22Rv1 (cell line): ENCODE measurements around the gene STK11IP.

ENCODE experiments used
- H3K27ac ChIP-seq: fragments of 450-650 bp; 2 replicates; pipeline ENCODE4 v1.5.1; 2017
- ZFX ChIP-seq: fragments of 450-650 bp; IDR thresholded peaks from 2 replicates; pipeline ENCODE4 v1.6.1; 2017; ENCODE audit warnings: antibody characterized with exemption, borderline replicate concordance
- TF ChIP-seq, protein P1 (sequence below): fragments of 450-650 bp; IDR thresholded peaks from 2 replicates; pipeline ENCODE4 v1.5.1; 2017; ENCODE audit warnings: mild to moderate bottlenecking

Gene STK11IP

DNA sequence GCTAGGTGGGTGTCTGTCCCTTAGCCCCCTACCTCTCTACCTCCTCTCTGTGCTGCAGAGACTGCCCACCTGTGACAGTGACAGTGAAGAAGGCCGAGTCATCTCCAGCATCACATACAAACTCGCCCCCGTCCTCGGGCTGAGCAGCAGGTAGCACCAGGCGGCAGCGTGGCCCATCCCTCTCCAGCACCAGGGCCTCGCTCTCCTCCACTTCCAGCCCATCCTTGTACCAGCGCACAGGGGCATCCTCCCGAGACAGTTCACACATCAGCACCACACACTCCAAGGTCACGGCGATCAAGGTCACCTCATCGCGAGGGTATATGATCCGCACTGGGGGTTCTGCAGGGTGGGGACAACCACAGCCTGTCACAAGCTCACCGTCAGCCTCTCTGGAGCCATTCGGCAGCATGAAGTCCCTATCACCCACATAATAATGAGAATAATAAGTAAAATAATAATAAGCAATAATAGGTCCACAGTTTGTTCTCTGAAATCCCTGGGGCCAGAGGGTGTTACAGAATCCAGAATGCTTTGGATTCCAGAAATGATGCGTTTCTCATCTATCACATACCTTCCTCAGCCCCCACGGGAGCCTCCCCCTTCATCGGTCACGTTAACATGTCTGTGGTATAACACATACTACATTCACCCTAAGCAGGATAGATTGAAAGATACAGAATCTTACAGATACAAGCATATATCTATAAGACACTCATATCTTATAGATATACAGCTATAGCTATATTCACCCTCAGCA is 38.3 kb upstream of the STK11IP start:
- TF ChIP-seq, protein P1, sequence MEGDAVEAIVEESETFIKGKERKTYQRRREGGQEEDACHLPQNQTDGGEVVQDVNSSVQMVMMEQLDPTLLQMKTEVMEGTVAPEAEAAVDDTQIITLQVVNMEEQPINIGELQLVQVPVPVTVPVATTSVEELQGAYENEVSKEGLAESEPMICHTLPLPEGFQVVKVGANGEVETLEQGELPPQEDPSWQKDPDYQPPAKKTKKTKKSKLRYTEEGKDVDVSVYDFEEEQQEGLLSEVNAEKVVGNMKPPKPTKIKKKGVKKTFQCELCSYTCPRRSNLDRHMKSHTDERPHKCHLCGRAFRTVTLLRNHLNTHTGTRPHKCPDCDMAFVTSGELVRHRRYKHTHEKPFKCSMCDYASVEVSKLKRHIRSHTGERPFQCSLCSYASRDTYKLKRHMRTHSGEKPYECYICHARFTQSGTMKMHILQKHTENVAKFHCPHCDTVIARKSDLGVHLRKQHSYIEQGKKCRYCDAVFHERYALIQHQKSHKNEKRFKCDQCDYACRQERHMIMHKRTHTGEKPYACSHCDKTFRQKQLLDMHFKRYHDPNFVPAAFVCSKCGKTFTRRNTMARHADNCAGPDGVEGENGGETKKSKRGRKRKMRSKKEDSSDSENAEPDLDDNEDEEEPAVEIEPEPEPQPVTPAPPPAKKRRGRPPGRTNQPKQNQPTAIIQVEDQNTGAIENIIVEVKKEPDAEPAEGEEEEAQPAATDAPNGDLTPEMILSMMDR = no peak
- TF ChIP-seq ZFX = no peak

DNA sequence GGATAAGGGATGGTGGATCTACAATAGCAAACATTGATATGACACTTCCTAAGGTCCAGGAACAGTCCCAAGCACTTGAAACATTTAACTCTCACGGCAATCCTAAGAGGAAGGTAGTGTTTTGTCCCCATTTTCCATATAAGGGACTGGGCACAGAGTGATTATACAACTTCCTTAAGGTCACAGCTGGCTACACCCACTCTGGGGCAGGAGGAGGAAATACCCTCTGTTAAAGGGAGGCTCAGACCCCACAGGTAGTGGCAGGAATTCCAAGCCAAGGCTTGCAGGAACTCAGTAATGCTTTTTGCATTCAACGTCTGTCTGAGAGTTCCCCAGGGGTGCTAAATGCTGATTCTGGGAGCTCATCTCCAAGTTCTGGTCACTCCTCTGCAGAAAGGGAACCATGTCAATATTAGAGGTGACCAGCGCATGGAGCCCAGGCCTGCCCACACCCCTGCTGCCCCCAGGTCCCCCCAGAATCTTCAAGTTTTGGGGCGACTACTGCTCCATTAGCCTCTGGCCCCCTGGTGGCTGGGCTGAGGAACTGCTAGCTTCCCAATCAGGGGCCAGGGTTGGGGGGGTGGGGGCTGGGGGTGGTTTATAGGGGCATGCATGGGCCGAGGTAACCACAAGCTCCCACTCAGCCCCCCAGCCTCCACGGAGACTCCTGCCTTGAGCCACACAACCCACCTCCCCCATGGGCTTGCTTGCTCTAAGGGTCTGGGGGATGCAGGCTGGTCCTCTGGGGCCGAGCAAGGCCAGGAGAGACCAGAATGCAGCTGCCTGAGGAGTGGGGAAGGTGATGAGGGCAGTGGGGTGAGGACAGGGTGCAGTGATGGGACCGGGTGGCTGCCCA is 37.4 kb upstream of the STK11IP start:
- TF ChIP-seq, protein P1 = peak; percentile 89
- TF ChIP-seq ZFX = no peak
- H3K27ac ChIP-seq = no peak overlapping the region

More for the DNA sequence above, 38.3 kb upstream of the STK11IP start:
- H3K27ac ChIP-seq = no peak overlapping the region

DNA sequence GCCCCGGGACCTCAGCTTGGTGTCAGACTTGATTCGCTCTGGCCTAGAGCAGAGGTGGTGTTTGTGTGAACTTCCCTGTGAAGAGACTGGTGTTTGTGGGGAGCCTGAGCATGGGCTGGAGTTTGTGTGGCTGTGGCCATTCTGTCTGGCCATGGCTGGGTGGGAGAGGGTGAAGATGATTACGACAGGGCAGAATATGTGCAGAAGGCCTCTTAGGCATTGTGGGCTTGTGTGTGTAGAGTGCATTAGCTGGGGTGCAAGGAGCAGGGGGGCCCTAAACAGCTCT is 36.8 kb upstream of the STK11IP start:
- no peak overlapping the region for H3K27ac ChIP-seq
- no peak for TF ChIP-seq ZFX
- TF ChIP-seq, protein P1 = no peak

DNA sequence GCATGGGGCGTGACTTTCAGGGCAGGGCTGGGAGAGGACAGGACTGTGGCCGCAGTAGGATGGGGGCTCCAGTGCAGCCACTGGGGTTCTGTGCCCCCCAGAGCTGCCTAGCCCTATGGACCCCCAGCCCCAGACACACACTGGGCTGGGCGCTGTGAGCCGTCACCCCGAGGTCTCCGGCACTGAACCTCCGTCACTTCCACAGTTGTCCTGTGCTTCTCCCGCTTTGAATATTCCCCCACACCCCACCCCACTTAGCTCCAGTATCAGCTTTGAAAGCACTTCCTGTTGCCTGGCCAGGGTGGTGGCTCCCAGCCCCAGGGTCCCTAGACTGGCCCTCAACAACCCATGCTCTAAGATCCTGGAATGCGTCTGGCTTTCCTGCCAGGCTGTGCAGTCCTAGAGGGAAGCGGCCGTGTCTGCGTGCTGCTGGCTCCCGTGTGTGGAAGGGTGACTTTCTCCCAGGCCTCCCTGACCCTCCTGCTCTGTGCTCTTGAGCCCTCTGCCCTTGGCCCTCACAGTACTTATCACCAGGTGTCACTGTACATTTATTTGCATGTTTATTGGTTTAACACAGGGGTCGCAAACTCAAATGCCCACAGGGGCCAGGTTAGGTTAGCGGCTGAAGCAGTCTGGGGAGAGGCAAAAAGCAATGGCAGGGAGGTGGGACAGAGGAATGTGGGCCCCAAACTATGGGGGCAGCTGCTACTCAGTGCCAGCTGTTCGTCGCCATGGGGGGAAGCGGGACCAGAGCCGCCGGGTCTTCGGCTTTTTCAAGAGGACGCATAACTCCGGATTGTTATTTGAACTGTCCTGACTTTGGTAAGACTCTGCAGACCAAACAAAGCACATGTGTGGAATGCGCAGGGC is 36.2 kb upstream of the STK11IP start:
- no peak overlapping the region for H3K27ac ChIP-seq
- TF ChIP-seq ZFX = no peak
- TF ChIP-seq, protein P1 = no peak

DNA sequence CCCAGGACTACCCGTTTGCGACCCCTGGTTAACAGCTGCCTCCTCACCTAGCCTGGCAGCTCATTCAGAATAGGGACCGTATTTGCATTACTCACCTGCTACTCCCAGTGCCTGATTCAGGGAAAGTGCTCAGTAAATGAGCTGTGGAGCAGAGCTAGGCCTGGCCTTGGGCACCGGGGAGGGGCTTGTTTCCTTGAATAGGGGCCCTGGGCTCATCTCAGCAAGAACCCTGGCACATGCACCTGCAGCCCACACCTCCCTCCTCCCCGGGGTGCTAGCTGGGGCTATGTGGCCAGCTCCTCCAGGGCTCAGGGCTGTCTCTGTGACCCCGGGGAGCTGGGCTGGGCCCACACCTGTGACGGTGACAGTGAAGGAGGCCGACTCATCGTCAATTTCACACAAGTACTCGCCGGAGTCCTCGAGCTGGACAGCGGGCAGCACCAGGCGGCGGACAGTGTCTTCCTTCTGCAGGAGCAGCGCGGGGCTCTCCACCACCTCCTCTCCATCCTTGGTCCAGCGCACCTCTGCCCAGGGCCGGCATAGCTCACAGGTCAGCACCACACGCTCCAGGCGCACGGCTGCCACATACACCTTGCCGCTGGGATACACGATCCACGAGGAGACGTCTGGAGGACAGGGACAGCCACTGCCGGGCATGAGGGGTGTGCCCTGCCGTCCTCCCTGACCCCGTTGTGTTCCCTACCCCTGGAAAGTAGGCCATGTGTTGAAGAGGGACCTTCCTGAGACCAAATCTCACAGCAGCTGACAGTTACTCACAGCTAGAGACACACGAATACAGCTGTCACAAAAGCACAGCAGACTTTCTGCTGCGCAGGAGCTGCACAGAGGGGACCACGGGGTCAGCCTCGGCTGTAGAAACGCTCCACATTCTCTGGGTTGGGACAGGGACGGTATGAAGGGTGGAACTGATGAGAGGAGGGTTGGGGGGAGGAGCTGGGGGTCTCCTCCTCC is 35.3 kb upstream of the STK11IP start:
- no peak overlapping the region for H3K27ac ChIP-seq
- TF ChIP-seq, protein P1 = no peak

DNA sequence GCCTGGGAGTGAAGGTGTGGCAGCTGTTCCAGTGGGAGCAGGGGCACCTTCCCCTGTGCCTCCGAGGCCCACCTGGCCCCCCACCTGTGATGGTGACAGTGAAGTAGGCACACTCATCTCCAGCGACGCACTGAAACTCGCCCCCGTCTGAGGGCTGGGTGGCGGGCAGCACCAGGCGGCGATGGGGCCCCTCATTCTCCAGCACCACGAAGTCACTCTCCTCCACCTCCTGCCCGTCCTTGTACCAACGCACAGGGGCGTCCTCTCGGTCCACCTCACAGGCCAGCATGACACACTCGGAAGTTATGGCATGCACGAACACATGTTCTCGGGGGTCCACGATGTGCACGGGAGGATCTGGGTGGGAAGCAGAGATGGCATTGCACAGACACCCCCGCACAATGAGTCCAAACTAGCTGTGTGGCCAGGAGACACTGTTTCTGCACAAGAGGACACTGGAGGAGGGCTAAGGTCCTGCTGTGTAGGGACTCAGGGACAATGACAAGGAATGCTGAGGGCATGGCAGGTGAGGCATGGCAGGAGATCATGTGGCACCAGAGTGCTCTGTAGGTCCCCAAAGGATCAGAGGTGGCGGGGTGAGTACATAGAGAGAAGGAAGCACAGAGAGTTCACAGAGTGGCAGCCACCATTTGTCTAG is 34.3 kb upstream of the STK11IP start:
- H3K27ac ChIP-seq = no peak overlapping the region
- TF ChIP-seq ZFX = no peak
- TF ChIP-seq, protein P1 = no peak
